ENCODE data around the gene KDSR. TPM values are rescaled to one million over a fixed set of nuclear protein-coding genes. Genes with fewer than 3 reads are reported as not detected.
A peak's percentile ranks its signal among the peaks of the same experiment; 100 is the strongest.
"Not testable (repeated sequence)": the region's sequence is repeated elsewhere in the genome, so short reads cannot be mapped to it uniquely, and the experiment has no call there.

Gene KDSR
- total RNA-seq, 2 experiments from 2014 or later = 48.1 to 50.1 TPM

DNA sequence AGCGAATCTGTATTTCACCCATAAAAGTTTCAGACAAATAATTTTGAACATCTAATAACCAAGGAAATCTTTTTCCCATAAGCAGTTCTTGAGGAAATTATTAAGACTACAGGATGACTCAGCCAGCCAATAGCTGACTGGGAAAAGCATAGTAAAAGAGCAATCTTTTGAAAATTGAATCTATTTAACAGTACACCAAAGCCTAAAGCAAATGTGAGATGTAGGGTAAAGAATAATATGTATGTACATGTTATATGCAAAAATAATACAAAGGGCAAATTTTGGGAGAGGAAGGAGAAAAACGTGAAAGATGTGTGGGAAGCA is 12.6 kb upstream of the KDSR start:
- no peak overlapping the region for H3K4me3 Mint-ChIP-seq
- H3K27ac Mint-ChIP-seq = peak overlapping the region; percentile 17
- peaks cover 10% of the 10 kb centered on the region for H3K9me3 Mint-ChIP-seq

GRCh38 chr18:63378919-63379638 is 12.1 kb upstream of the KDSR start:
- ATAC-seq (ENCODE audit: low read depth) (peak; percentile 56), DNase-seq (no peak)
- H3K27me3 Mint-ChIP-seq = no peaks in the 10 kb centered on the region
- peaks cover 13% of the 10 kb centered on the region for H3K36me3 Mint-ChIP-seq
- peaks cover 10% of the 10 kb centered on the region for H3K9me3 Mint-ChIP-seq
- peak overlapping the region; percentile 83 for H3K27ac Mint-ChIP-seq
- peak overlapping the region; percentile 66 for H3K4me3 Mint-ChIP-seq
- POLR2A ChIA-PET = interaction anchor here (1.2 kb wide), 1 partner anchor 11 kb away, joined by 4 read pairs; no protein-coding TSS in a partner anchor
- peaks cover 19% of the 10 kb centered on the region for H3K4me1 Mint-ChIP-seq

More for the DNA sequence above, 12.6 kb upstream of the KDSR start:
- no peak for DNase-seq
- no peak for ATAC-seq (ENCODE audit: low read depth)
- POLR2A ChIA-PET = no interaction called here
- no peaks in the 10 kb centered on the region for H3K27me3 Mint-ChIP-seq
- H3K36me3 Mint-ChIP-seq = peaks cover 17% of the 10 kb centered on the region
- H3K4me1 Mint-ChIP-seq = peaks cover 19% of the 10 kb centered on the region

- POLR2A ChIA-PET = interaction anchor here (0.9 to 1.5 kb wide), 3 partner anchors 10 to 45 kb away, joined by 3 to 4 read pairs (median 3); partner anchors contain the start of gene VPS4B
- peaks cover 7% of the 10 kb centered on the region for H3K36me3 Mint-ChIP-seq
- H3K4me3 Mint-ChIP-seq = no peak overlapping the region
- no peak for ATAC-seq (ENCODE audit: low read depth)
- no peak overlapping the region for H3K27ac Mint-ChIP-seq
- H3K27me3 Mint-ChIP-seq = no peaks in the 10 kb centered on the region
- H3K9me3 Mint-ChIP-seq = peaks cover 10% of the 10 kb centered on the region
- no peak for DNase-seq
- peaks cover 19% of the 10 kb centered on the region for H3K4me1 Mint-ChIP-seq
Measured at GRCh38 chr18:63377275-63377980, 10.4 kb upstream of the KDSR start.

- peaks cover 19% of the 10 kb centered on the region for H3K4me1 Mint-ChIP-seq
- POLR2A ChIA-PET = interaction anchor here (0.9 to 1.5 kb wide), 2 partner anchors 11 to 46 kb away, joined by 3 read pairs; partner anchors contain the start of gene VPS4B
- no peak for ATAC-seq (ENCODE audit: low read depth)
- no peak overlapping the region for H3K4me3 Mint-ChIP-seq
- peaks cover 8% of the 10 kb centered on the region for H3K9me3 Mint-ChIP-seq
- no peak overlapping the region for H3K27ac Mint-ChIP-seq
- DNase-seq = no peak
- H3K36me3 Mint-ChIP-seq = peaks cover 10% of the 10 kb centered on the region
- no peaks in the 10 kb centered on the region for H3K27me3 Mint-ChIP-seq
Measured at GRCh38 chr18:63376538-63376937, 9.5 kb upstream of the KDSR start.

DNA sequence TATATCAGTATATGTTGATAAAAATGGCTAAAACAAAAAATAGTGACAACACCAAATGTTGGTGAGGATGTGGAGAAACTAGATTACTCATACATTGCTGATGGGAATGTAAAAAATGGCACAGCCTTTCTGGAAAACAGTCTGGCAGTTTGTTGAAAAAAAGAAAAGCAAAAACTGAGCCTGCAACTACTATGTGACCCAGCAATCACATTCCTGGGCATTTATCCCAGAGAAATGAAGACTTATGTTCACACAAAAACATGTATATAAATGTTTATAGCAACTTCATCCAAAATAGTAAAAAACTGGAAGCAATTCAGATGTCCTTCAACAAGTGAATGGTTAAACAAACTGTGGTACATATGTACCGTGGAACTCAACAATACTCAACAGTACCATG is 7.5 kb upstream of the KDSR start:
- H3K4me3 Mint-ChIP-seq = no peak overlapping the region
- ATAC-seq (ENCODE audit: low read depth) = no peak
- no peaks in the 10 kb centered on the region for H3K27me3 Mint-ChIP-seq
- H3K4me1 Mint-ChIP-seq = peaks cover 17% of the 10 kb centered on the region
- peaks cover 12% of the 10 kb centered on the region for H3K36me3 Mint-ChIP-seq
- no peak overlapping the region for H3K27ac Mint-ChIP-seq
- peaks cover 14% of the 10 kb centered on the region for H3K9me3 Mint-ChIP-seq
- no peak for DNase-seq
- POLR2A ChIA-PET = no interaction called here

DNA sequence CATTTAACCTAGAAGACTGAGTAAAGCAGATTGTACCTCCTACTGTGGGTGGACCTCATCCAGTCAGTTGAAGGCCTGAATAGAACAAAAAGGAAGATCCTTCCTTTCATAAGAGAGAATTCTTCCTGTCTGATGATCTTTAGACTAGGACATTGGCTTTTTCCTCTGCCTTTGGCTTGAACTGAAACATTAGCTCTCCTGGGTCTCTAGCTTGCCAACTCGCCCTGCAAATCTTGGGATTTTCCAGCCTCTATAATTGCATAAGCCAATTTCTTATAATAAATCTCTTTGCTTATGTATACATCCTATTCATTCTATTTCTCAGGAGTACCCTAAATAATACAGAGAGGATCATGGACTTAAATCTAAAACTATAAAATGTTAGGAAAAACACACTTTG is 6.2 kb upstream of the KDSR start:
- H3K9me3 Mint-ChIP-seq = peaks cover 18% of the 10 kb centered on the region
- H3K27me3 Mint-ChIP-seq = no peaks in the 10 kb centered on the region
- peaks cover 19% of the 10 kb centered on the region for H3K36me3 Mint-ChIP-seq
- ATAC-seq (ENCODE audit: low read depth) (no peak), DNase-seq (no peak)
- no peak overlapping the region for H3K4me3 Mint-ChIP-seq
- H3K27ac Mint-ChIP-seq = no peak overlapping the region
- peaks cover 13% of the 10 kb centered on the region for H3K4me1 Mint-ChIP-seq
- POLR2A ChIA-PET = no interaction called here

DNA sequence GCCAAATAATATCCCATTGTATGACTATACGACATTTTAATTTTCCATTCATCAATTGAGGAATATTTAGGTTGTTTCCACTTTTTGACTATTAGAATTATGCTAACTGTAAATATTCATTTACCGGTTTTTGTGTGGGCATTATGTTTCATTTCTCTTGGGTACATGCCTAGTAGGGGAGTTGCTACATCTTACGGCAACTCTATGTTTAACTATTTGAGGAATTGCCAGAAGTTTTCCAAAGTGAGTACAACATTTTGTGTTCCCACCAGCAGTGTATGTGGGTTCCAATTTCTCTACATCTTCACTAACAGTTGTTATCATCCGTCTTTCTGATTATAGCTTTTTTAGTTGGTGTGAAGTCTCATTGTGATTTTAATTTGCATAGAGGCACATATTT is 1.6 kb upstream of the KDSR start:
- H3K9me3 Mint-ChIP-seq = peaks cover 10% of the 10 kb centered on the region
- no peaks in the 10 kb centered on the region for H3K27me3 Mint-ChIP-seq
- H3K27ac Mint-ChIP-seq = no peak overlapping the region
- POLR2A ChIA-PET = interaction anchor here (1.3 kb wide), 1 partner anchor 54 kb away, joined by 13 read pairs; the partner anchor contains the start of gene VPS4B
- H3K4me3 Mint-ChIP-seq = peak overlapping the region; percentile 95
- H3K4me1 Mint-ChIP-seq = peaks cover 22% of the 10 kb centered on the region
- peaks cover 19% of the 10 kb centered on the region for H3K36me3 Mint-ChIP-seq
- DNase-seq (no peak), ATAC-seq (ENCODE audit: low read depth) (no peak)

- DNase-seq (peak; percentile 75), ATAC-seq (ENCODE audit: low read depth) (peak; percentile 53)
- H3K27me3 Mint-ChIP-seq = no peaks in the 10 kb centered on the region
- peaks cover 10% of the 10 kb centered on the region for H3K9me3 Mint-ChIP-seq
- H3K27ac Mint-ChIP-seq = peak overlapping the region; percentile 86
- peaks cover 28% of the 10 kb centered on the region for H3K36me3 Mint-ChIP-seq
- peaks cover 29% of the 10 kb centered on the region for H3K4me1 Mint-ChIP-seq
- POLR2A ChIA-PET = interaction anchor here (0.8 to 3.1 kb wide), 10 partner anchors 10 to 945 kb away, joined by 3 to 22 read pairs (median 3); partner anchors contain the start of genes VPS4B and ZCCHC2
- peak overlapping the region; percentile 95 for H3K4me3 Mint-ChIP-seq
Measured at GRCh38 chr18:63366213-63367052, 573 bp downstream of the KDSR start.

GRCh38 chr18:63365876-63366212 is 1.2 kb downstream of the KDSR start:
- Mint-ChIP-seq H3K4me3 (peak overlapping the region; percentile 95), H3K4me1 (peaks cover 29% of the 10 kb centered on the region), H3K36me3 (peaks cover 28% of the 10 kb centered on the region), H3K27ac (peak overlapping the region; percentile 86), H3K27me3 (no peaks in the 10 kb centered on the region), H3K9me3 (peaks cover 10% of the 10 kb centered on the region)
- ATAC-seq (ENCODE audit: low read depth) (no peak), DNase-seq (no peak)
- POLR2A ChIA-PET = interaction anchor here (0.7 to 3.1 kb wide), 11 partner anchors 11 to 944 kb away, joined by 3 to 22 read pairs (median 3); partner anchors contain the start of genes VPS4B and ZCCHC2

DNA sequence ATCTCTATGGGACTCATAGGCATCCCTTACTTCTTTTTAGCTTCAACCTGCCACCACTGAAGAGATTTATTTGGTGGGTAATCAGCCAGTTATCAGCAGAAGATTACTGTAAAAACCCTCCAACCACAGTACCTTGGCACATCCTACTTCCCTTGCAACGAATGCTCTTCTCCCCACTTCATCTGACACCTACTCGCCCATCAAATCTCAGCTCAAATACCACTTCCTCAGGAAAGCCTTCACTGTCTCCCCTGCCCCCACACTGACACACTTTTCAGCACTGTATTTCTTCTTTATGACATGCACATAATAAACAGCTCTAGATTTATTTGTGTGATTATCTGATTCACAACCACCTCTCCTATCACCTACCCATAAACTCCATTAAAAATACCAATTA is 3.1 kb downstream of the KDSR start:
- Mint-ChIP-seq H3K27me3 (no peaks in the 10 kb centered on the region), H3K4me1 (peaks cover 29% of the 10 kb centered on the region), H3K9me3 (peaks cover 2% of the 10 kb centered on the region), H3K4me3 (peak overlapping the region; percentile 7), H3K36me3 (peaks cover 23% of the 10 kb centered on the region), H3K27ac (no peak overlapping the region)
- ATAC-seq (ENCODE audit: low read depth) (no peak), DNase-seq (no peak)
- POLR2A ChIA-PET = interaction anchor here (0.6 to 3.1 kb wide), 2 partner anchors 58 to 287 kb away, joined by 3 to 22 read pairs; partner anchors contain the start of gene VPS4B

DNA sequence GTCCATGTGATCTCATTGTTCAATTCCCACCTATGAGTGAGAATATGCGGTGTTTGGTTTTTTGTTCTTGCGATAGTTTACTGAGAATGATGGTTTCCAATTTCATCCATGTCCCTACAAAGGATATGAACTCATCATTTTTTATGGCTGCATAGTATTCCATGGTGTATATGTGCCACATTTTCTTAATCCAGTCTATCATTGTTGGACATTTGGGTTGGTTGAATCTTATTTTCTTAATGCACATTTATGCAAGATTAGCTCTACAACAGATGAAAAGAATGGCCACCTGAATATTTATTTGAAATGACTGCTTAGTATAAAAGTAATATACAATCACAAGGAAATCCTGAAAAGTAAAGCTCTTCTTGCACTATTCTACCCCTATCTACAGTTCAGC is 3.6 kb downstream of the KDSR start:
- H3K36me3 Mint-ChIP-seq = peaks cover 21% of the 10 kb centered on the region
- not testable (repeated sequence) for H3K27ac Mint-ChIP-seq; H3K9me3 Mint-ChIP-seq; H3K27me3 Mint-ChIP-seq; H3K4me3 Mint-ChIP-seq; DNase-seq; ATAC-seq (ENCODE audit: low read depth)
- H3K4me1 Mint-ChIP-seq = peaks cover 28% of the 10 kb centered on the region
- POLR2A ChIA-PET = interaction anchor here (0.6 to 3.1 kb wide), 2 partner anchors 59 to 286 kb away, joined by 3 to 22 read pairs; partner anchors contain the start of gene VPS4B

DNA sequence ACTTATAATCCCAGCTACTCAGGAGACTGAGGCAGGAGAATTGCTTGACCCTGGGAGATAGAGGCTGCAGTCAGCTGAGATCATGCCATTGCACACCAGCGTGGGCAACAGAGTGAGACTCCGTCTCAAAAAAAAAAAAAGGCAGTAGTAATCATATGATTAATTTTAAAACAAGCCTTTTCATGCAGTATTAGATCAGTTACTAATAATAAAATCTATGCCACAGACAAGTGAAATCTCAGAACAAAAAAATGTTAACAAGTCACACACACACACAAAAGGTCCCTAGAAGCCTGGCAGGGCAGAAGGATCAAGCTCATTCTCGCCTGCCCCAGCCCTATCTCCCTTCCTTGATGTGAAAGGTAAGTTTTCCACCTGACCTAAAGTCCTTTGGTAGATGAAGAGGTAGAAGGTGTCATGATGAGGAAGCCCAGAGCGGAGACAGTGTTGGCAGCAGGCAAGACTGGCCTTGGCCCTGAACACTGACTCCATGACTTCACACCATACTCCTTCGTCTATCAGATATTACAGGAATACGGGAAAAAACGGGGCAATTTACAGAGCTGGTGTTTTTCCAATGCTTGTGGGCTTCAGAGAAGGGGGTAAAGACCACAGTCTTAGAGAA is 10.6 kb downstream of the KDSR start:
- Mint-ChIP-seq H3K9me3 (no peaks in the 10 kb centered on the region), H3K27ac (no peak overlapping the region), H3K4me1 (peaks cover 4% of the 10 kb centered on the region), H3K27me3 (no peaks in the 10 kb centered on the region), H3K4me3 (no peak overlapping the region), H3K36me3 (peaks cover 26% of the 10 kb centered on the region)
- ATAC-seq (ENCODE audit: low read depth) (no peak), DNase-seq (no peak)
- POLR2A ChIA-PET = no interaction called here

DNA sequence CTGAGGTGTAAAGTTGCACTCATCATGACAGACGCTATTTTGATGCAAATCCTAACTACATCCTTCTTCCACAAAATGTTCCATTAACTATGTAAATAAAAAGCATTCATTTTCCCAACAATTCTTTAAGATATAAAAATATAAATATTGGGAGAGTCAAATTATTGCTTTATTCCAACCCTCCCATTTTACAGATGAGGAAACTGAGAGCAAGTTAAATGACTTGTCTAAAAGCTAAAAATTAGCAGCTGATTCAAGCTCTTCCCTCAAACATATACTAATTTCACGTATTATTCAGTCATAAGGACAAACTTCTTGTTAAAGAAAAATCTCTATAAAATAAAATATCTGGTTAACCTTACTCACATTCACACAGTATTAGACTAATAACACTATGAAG is 16.8 kb downstream of the KDSR start:
- H3K36me3 Mint-ChIP-seq = peaks cover 23% of the 10 kb centered on the region
- no peaks in the 10 kb centered on the region for H3K27me3 Mint-ChIP-seq
- H3K4me1 Mint-ChIP-seq = peaks cover 1% of the 10 kb centered on the region
- POLR2A ChIA-PET = no interaction called here
- DNase-seq (no peak), ATAC-seq (ENCODE audit: low read depth) (no peak)
- no peaks in the 10 kb centered on the region for H3K9me3 Mint-ChIP-seq
- H3K27ac Mint-ChIP-seq = no peak overlapping the region
- no peak overlapping the region for H3K4me3 Mint-ChIP-seq

All from activated naive CD8-positive, alpha-beta T cell treated with anti-CD3 and anti-CD28 coated beads, Interleukin-2, amount 10 ng/mL, durations not matched to agents 7 days and 5 days (primary cell).